IPS-11a (cell line): ENCODE data around the gene ALOXE3.

Source experiments
- H3K4me3 ChIP-seq: one replicate; pipeline ENCODE4 v1.5.1; 2013; ENCODE audit warnings: low read depth, low read length, control low read depth

Gene ALOXE3

GRCh38 chr17:8117980-8118768 lies at the start of gene ALOXE3:
ALOXE3 (minus strand) TSS chr17:8118514; CDS start chr17:8117990, 524 bp downstream.
- peak within 1 kb of the TSS; percentile 79 for H3K4me3 ChIP-seq

DNA sequence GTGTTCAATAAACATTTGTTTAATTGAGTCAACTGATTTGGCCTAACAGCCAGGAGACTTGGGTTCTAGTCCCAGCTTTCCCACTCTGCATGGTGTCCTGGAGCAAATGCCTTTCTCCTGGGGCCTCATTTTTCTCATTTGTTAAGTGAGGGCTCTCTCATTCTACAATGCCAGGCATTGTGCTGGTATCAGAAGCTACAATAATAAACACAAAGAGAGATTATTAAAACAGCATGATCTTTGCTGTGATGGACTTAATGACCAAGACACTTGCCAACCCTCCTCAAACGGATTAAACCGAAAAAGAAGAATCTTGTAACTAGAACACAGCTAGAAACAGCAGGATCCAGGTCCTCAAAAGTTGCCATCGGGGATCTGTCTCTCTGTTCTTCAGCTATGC lies 49.2 kb upstream of the ALOXE3 start:
- H3K4me3 ChIP-seq = no peak overlapping the region

GRCh38 chr17:8166731-8167130 lies 48.4 kb upstream of the ALOXE3 start:
- no peak overlapping the region for H3K4me3 ChIP-seq

DNA sequence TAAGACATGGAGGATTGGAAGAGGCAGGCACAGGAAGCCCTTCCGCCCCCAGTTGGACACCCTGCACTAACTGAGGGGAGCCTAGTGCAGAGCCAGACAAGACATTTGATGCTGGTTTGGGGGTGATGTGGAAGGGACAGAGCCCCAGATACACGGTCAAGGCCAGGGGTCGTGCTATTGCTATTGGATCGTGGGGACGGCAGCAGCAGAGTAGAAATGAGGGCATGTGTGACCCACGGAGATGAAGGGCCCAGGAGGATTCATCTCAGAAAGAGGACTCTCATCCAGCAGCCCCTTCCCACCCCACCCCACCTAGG lies 46.5 kb upstream of the ALOXE3 start:
- H3K4me3 ChIP-seq = no peak overlapping the region

- peak overlapping the region; percentile 14 for H3K4me3 ChIP-seq
Measured at GRCh38 chr17:8163978-8164814, 45.9 kb upstream of the ALOXE3 start.

DNA sequence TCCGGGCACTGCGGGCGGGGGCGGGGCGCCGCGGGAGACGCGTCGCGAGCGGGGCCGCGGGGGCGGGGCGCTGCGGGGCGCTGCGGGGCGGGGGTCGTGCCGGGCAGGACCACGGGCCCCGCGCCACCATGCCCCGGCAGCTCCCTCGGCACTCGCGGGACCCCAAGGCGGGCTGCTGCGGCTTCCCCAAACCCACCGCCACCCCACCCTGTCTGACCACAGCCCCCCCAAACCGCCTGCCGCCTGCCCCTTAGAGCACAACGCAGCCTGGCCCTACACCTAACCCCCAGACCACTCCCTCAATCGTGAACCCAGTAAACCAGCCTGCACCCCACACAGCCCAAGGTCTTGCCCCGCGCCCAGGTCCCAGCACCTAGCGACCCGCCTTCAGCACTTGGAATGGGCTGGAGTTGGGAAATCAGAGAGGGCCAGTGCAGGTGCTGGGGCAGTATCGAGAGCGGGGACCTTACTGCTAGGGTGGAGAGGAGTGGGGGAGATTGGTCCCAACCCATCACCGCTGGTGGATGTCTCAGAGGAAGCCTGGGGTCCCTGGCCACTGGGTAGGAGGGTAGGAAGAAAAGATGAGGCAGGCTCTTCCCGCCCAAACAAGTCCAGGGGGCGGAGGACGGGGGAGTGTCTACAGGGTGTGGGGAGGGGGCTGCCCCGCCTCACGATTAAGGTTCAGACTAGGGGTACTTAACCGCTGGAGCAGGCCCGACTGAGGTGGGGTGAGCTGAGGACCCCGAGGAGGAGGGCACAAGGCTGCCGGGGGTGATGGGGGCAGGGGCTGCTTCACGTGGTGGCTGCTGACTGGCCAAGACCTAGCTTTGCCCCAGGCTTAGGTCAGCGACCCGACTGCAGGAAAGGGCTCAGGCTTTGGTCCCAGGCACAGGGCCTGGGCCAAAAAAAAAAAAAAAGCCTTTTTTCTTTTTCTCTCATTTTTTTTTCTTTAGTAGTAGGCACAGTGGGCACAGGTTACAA lies 45.0 kb upstream of the ALOXE3 start:
- peak overlapping the region; percentile 94 for H3K4me3 ChIP-seq

DNA sequence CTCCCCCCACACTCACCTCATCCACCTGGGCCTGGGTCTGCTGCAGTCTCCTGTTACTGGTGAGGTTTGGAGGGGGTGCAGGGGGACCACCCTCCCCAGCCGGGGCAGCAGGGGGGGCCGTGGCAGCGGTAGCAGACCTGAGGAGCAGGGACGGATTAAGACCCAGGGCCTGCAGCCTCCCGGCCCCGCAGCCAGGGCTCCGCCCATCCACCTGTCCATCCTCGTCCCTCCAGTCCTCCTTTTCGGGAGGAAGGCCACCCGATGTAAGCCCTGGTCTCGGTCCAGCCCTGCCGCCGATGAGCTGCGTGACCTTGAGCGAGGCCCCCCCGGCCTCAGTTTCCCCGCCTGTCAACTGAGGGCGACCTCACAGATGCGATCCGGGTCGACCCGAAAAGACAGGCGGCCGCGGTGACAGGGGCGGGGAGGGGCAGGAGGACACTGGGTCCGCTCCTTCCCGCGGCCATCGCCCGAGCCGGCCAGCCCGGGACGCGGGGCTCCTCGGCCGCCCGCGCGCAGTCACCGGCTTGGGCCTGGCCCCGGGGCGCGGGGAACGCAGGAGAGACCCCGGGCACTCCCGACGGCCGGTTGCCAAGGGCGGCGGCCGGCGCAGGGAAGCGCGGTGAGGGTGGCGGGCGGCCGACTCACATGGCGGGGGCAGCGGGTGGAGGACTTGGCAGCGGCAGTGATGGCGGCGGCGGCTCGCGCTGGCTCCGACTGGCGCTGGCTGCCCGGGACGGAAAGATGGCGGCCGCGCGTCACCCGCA lies 44.1 kb upstream of the ALOXE3 start, which contains the start of gene VAMP2:
TSS of gene VAMP2 (minus strand) at position 716 of the 764 bp plus-strand sequence. CDS start at position 647, 69 bp downstream.
- peak within 1 kb of the TSS; percentile 94 for H3K4me3 ChIP-seq

GRCh38 chr17:8161289-8162232 lies 43.2 kb upstream of the ALOXE3 start:
- peak overlapping the region; percentile 94 for H3K4me3 ChIP-seq

GRCh38 chr17:8160741-8161221 lies 42.5 kb upstream of the ALOXE3 start:
- no peak overlapping the region for H3K4me3 ChIP-seq

GRCh38 chr17:8160224-8160577 lies 41.9 kb upstream of the ALOXE3 start:
- H3K4me3 ChIP-seq = no peak overlapping the region

DNA sequence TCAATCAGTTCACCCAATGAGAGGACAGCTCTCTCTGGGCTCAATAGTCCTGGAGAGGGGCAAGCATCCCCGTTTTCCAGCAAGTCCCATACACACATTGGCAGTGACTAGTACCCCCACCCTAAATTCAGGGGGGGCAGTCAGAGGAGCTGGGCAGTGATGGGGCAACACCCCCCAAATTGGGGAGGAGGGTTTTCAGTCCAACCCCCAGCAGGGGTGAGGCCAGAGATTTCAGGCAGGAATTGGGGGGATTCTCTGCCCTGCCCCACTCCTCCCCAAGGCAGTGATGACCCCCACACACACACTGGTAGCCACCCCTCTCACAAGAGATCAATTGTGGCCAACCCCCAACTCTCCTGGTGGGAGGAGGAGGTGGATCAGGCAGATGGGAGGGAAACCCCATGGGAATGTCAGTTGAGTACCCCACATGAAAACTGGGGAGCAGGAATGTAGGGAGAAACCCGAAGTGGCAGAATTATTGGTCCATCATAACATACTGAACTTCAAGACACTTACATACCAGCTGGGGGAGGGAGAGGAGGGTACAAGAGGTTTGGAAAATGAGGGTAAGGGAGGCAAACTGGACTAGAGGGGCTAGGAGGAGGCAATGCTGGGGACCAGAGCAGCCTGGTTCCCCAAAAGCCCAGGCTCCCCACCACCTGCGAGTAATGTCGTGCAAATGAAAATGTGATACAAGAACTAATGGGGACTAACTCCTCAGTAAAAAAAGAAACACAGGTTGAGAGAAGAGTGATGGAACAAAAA lies 41.3 kb upstream of the ALOXE3 start:
- no peak overlapping the region for H3K4me3 ChIP-seq

GRCh38 chr17:8159032-8159400 lies 40.7 kb upstream of the ALOXE3 start:
- H3K4me3 ChIP-seq = no peak overlapping the region

DNA sequence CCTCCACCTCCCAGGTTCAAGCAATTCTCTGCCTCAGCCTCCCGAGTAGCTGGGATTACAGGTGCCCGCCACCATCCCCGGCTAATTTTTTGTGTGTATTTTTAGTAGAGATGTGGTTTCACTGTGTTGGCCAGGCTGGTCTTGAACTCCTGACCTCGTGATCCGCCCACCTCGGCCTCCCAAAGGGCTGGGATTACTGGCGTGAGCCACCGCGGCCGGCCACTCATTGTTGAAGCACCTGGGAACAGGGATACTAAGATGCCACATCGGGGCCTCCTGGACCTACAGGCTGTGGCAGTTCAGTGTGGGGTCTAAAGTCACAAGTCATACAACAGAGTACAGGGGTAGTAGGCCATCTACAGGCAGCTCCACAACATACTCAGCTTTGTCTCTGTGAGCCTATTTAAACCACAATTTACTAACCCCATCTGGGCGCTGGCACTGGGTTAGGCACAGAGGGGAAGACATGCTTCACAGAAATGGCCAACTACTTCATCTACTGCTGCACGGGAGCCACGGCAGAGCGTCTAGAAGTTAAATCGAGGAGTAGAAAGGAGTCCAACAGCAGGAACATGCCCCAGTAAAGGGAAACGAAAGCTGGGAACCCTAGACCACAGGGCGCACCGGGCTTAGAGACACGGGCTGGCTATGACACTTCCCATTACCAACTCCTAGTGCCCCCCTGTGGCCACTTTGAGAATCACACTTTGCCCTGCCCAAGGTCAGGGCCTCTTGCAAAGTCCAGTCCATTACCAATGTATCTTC lies 40.1 kb upstream of the ALOXE3 start:
- H3K4me3 ChIP-seq = no peak overlapping the region

DNA sequence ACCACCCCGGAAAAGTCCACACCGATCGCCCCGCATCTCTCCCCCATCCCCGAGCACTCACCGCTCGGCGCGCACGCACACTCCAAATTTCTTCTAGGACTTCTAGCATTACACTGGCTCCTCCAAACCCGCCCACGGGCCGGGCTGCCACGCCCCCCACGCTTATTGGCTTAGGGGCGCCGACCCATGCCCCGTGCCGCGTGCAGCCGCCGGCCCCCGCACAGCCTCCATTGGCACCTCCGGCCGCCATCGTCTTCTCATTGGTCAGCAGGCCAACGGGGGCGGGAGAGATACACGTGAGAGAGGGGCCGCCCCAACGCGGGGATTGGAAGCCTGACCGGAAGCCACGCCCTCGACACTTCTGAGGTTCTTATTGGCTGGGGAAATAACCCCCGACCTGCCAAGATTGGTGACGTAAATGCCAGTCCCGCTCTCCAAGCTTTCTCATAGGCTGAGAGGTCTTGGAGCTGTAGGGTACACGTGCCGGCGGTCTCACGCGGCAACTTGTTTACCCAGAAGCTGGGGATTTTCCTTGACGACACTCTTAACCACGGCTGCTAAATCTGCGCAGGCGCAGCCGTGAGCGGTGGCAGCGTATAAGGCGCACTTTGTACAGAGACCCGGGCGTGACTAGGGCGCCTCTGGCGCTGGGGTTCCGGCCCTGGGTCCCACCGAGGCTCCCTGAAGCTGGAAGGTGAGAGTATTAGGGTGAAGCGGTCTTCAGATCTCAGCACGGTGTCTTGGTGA lies 38.1 kb upstream of the ALOXE3 start:
- H3K4me3 ChIP-seq = peak overlapping the region; percentile 75

GRCh38 chr17:8155996-8156245 lies 37.6 kb upstream of the ALOXE3 start:
- H3K4me3 ChIP-seq = peak overlapping the region; percentile 75

DNA sequence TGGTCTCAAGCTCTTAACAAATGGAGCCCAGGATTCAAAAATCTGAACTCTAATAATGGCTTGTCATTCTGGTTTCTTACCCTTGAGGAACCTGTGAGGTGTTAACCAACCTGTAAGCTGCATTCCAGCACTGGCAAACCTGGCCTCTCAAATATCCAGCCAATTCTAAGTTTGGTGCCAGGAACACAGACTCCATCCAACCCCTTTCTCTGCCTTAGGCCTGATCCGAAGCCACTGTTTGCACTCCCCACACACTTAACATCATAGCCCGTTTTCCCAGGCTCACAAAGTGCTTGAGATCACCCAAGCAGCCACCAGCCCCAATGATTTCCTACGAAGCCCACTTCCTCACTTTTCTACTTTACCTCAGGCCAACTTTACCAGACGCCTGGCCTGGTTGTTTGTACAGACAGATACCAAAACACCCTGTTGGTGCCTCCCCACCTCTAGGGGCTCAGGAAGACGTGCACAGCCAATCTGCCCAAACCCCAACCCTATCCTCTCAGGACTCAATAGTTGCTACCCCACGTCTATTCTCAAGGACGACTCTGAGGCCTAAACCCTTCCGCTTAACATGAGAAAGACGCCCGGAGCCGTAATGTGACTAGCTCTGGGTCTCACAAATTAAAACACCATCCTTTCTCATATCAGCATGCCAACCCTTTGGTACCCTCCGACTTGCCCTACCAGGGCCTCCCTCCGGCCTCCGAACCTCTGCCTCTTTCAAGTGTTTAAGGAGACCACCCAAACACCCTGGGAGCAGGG lies 37.1 kb upstream of the ALOXE3 start:
- H3K4me3 ChIP-seq = peak overlapping the region; percentile 75
